ENCODE results near the gene RBBP9. TPM values are rescaled to one million over a fixed set of nuclear protein-coding genes. Genes with fewer than 3 reads are reported as not detected.

The RBBP9 gene
- total RNA-seq, 1 donor from 2014 or later, result 22.9 TPM

- no peaks in the 10 kb centered on the region for H3K4me1 Mint-ChIP-seq (ENCODE audit: low read depth, unreplicated experiment)
- no peak overlapping the region for H3K27ac Mint-ChIP-seq (ENCODE audit: unreplicated experiment)
- H3K36me3 Mint-ChIP-seq (ENCODE audit: unreplicated experiment), result no peaks in the 10 kb centered on the region
- TF ChIP-seq CTCF (IDR thresholded peaks at IDR 0.05; ENCODE audit: partially characterized antibody, unreplicated experiment), result no peak
- no peaks in the 10 kb centered on the region for H3K9me3 Mint-ChIP-seq (ENCODE audit: unreplicated experiment)
- no peak overlapping the region for H3K4me3 Mint-ChIP-seq (ENCODE audit: unreplicated experiment)
- no peaks in the 10 kb centered on the region for H3K27me3 Mint-ChIP-seq (ENCODE audit: unreplicated experiment)
- DNase-seq, result no peak
Observed at GRCh38 chr20:18436847-18437246, 60.2 kb downstream of the RBBP9 start.

Small RNAs within 50 kb of the gene (microRNA-seq; reads per million reads assigned to microRNA genes)
- 8.8 reads per million, percentile 45 among the genes with 10 or more reads in this experiment for gene MIR3192 (ENCODE audit: unreplicated experiment)

Other genes starting within 250 kb of the RBBP9 start
- 27.3 TPM for gene ZNF133, start 208.7 kb downstream of the RBBP9 start, total RNA-seq (ENCODE audit: unreplicated experiment)
- gene DZANK1, start 30.2 kb downstream of the RBBP9 start, total RNA-seq (ENCODE audit: unreplicated experiment), result 6.4 TPM
- 20.8 TPM for gene POLR3F, start 29.8 kb downstream of the RBBP9 start, total RNA-seq (ENCODE audit: unreplicated experiment)
- 52.3 TPM for gene SEC23B, start 10.7 kb upstream of the RBBP9 start, total RNA-seq (ENCODE audit: unreplicated experiment)
- gene SMIM26, start 70.2 kb upstream of the RBBP9 start, total RNA-seq (ENCODE audit: unreplicated experiment), result 35.7 TPM
- 90.2 TPM for gene DTD1, start 90.8 kb upstream of the RBBP9 start, total RNA-seq (ENCODE audit: unreplicated experiment)